ENCODE measurements around the gene GCDH.
"Not testable (repeated sequence)": the region's sequence is repeated elsewhere in the genome, so short reads cannot be mapped to it uniquely, and the experiment has no call there.

The GCDH gene

DNA sequence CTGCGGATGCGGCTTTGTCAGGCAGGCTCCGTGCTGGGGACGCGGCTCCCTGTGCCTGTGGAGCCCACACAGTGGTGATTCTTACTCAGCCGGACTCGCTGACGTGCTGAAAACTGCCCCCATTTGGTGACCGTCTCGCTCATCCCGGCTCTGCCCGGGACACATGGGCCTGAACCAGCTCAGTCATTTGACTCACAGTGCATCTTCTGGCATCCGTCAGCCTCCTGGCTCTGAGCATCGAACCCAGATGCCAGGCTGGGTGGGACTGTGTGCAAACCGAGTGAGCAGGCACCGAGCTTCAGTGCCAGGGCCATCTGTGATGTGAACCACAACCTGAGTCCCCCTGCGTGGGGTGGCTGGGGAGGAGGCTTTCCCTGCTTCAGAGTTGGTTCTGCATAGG is 5.5 kb downstream of the GCDH start:
- TF ChIP-seq, protein P1, sequence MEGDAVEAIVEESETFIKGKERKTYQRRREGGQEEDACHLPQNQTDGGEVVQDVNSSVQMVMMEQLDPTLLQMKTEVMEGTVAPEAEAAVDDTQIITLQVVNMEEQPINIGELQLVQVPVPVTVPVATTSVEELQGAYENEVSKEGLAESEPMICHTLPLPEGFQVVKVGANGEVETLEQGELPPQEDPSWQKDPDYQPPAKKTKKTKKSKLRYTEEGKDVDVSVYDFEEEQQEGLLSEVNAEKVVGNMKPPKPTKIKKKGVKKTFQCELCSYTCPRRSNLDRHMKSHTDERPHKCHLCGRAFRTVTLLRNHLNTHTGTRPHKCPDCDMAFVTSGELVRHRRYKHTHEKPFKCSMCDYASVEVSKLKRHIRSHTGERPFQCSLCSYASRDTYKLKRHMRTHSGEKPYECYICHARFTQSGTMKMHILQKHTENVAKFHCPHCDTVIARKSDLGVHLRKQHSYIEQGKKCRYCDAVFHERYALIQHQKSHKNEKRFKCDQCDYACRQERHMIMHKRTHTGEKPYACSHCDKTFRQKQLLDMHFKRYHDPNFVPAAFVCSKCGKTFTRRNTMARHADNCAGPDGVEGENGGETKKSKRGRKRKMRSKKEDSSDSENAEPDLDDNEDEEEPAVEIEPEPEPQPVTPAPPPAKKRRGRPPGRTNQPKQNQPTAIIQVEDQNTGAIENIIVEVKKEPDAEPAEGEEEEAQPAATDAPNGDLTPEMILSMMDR (IDR thresholded peaks at IDR 0.05; ENCODE audit: extremely low read depth, missing control alignments) = no peak
- no peak for DNase-seq (ENCODE audit: low spot score)

DNA sequence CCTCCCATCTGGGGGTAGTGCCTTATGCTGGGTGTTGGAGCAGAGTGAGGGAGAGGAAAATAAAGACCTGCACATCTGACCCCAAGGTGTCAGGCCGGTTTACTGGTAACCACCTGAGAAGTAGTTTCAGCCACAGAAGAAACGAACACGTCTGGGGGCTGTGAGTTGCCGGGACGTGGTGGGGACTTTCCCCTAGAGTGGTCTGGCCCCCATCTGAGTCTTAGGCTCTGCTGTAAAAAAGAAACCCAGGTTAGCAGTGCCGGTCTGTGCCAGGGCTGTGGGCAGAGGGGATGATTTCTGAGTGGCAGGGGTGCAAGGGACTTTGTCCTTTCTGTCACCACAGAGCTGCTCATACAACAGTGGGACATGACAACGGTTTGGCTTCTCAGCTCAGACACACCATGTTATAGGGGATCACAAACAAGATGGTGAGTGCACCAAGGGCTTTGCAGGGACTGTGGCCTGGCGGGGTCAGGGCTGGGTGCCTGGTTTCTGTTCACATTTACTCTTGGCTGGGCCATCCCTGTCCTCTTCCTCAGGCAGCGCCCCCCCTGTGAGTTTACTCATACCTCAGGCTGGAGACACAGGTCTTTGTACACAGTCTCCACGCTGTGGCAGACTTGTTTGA is 9.0 kb downstream of the GCDH start:
- TF ChIP-seq, protein P1 (IDR thresholded peaks at IDR 0.05; ENCODE audit: extremely low read depth, missing control alignments) = no peak
- DNase-seq (ENCODE audit: low spot score) = peak; percentile 75

GRCh38 chr19:12907166-12907565 is 16.2 kb downstream of the GCDH start:
- DNase-seq (ENCODE audit: low spot score) = no peak

GRCh38 chr19:12912571-12912970 is 21.6 kb downstream of the GCDH start:
- TF ChIP-seq, protein P1 (IDR thresholded peaks at IDR 0.05; ENCODE audit: extremely low read depth, missing control alignments) = no peak
- DNase-seq (ENCODE audit: low spot score) = no peak

More at GRCh38 chr19:12907166-12907565, 16.2 kb downstream of the GCDH start:
- TF ChIP-seq, protein P1 (IDR thresholded peaks at IDR 0.05; ENCODE audit: extremely low read depth, missing control alignments) = no peak

DNA sequence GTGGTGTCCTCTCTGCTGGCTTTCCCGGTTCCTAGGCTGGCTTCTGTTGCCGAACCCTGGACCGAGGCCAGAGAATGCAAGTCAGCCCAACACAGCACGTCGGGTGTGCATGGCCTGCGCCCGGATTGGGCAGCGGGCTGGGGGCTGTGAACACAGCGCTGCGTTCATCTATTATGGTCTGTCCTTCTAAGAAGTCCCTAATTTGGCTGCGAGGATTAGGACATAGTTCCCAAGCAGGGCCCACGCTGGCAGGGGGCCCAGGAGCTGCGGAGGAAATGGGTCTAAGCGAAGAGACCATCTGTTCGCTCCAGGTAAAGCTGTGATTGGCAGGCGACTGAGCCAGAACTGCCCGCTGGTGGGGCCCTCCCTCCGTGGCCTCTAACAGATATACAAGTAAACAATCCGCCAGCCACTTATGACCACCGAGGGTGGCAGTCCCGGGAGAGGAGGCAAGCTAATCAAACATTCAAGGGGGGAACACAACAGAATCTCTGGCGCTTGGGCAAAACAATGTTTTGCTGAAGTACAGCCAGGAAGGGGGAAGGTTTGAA is 22.1 kb downstream of the GCDH start:
- DNase-seq (ENCODE audit: low spot score) = no peak
- TF ChIP-seq, protein P1 (IDR thresholded peaks at IDR 0.05; ENCODE audit: extremely low read depth, missing control alignments) = no peak

DNA sequence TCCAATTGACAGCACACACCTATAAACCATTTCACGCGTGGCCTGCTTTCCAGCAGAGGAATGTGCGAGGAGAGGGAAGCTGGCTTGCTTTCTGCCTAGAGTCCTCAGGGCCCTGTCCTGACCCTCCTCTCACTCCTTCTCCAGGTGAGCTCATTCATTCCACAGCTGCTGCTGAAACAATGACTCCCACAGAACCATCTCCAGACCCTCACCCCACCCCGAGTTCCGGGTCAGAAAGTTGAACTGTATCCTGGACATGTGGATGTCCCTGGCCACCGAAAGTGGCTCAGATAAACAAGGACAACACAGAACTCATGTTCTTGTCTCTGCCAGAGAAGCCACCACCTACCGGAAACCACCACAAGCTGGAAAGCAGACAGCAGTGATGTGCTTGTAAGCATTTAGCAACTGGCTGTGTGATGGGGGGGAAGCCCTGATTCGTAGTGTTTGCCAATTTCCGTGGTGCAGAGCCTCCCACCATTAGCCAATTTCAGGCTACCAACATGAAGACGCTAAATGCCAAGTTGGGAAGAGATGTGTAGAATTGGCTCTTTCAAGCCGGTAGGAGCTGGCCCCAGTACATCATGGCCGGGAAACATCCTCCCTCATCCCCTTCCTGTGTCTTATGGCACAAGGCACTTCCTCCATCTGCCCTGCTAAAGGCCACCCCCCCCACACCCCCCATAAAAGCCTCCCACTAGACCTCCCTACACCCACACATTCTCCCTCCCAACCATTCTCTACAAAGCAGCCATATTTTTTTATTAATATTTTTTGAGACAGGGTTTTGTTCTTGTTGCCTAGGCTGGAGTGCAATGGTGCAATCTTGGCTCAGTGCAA is 23.1 kb downstream of the GCDH start:
- TF ChIP-seq, protein P1 (IDR thresholded peaks at IDR 0.05; ENCODE audit: extremely low read depth, missing control alignments) = no peak
- DNase-seq (ENCODE audit: low spot score) = peak; percentile 41

GRCh38 chr19:12915860-12916259 is 24.9 kb downstream of the GCDH start:
- DNase-seq (ENCODE audit: low spot score) = not testable (repeated sequence)
